ENCODE results near the gene LBHD1.

DNA sequence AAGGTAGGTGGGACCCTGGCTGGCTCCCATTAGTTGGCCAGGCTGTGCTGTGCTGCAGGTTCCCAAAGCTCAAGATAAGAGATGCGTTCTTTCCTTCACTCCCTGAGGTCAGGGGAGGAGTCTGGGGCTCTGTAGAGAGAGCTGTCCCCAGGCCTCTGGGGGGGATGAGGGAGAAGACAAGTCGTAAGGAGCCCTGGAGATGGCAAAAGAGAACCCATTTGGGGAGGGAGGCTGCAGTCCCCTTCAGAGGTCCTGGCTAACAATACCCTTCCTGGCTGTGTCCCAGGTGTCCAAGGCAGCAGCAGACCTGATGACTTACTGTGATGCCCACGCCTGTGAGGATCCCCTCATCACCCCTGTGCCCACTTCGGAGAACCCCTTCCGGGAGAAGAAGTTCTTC, 36.3 kb upstream of the LBHD1 start:
- TF ChIP-seq, protein P1, sequence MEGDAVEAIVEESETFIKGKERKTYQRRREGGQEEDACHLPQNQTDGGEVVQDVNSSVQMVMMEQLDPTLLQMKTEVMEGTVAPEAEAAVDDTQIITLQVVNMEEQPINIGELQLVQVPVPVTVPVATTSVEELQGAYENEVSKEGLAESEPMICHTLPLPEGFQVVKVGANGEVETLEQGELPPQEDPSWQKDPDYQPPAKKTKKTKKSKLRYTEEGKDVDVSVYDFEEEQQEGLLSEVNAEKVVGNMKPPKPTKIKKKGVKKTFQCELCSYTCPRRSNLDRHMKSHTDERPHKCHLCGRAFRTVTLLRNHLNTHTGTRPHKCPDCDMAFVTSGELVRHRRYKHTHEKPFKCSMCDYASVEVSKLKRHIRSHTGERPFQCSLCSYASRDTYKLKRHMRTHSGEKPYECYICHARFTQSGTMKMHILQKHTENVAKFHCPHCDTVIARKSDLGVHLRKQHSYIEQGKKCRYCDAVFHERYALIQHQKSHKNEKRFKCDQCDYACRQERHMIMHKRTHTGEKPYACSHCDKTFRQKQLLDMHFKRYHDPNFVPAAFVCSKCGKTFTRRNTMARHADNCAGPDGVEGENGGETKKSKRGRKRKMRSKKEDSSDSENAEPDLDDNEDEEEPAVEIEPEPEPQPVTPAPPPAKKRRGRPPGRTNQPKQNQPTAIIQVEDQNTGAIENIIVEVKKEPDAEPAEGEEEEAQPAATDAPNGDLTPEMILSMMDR (IDR thresholded peaks at IDR 0.05; ENCODE audit: extremely low read depth in 1 of 2, insufficient read depth in 1 of 2, low read depth in 1 of 2, low read length in 2 of 2): no peak
- TF ChIP-seq POLR2AphosphoS5 (IDR thresholded peaks at IDR 0.05; ENCODE audit: insufficient read depth, low read depth, low read length): no peak
- no peak for TF ChIP-seq MYC (IDR thresholded peaks at IDR 0.05; ENCODE audit: low read depth, low read length)
